NOMO-1 treated with dmso at 0.1 percent for 144 hours (cell line): ENCODE measurements around the gene HEPHL1.
"Not testable (repeated sequence)": the region's sequence is repeated elsewhere in the genome, so short reads cannot be mapped to it uniquely, and the experiment has no call there.

Experiments
- DNase-seq: peaks from one replicate; lab custom pipeline; 2025; ENCODE audit not compliant: unreplicated experiment; lab: John Stamatoyannopoulos, UW

HEPHL1 gene

DNA sequence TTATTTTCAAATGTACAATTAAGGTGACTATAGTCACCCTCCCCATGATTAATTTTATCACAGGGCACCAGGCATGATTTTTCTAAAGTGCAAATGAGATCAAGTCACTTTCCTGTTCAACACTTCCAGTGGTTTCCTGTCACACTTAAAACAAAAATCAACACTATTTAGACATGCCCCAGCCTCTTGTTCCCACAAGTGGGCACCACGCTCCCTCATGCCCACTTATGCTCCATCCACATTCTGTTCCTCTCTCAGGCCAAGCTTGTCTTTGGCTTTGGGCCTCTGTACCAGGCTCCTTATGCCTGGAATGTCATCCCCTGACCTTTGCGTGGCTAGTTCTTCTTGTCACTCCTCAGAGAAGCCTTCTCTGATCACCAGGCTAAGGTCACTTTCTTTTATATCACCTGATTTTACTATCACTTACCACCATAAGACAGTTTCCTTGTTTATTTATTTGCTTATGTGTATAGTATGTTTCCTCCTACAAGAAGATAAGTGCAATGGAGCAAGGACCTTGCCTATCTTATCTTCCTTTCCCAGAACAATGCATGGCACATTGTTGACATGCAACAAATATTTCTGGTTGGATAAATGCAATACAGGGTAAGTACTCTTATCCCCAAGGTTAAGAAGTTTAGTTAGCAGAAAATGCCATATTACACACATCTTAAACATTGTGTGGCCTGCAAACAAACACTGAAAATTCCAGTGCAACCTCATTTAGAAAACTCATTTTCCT, 56.6 kb downstream of the HEPHL1 start:
- no peak for DNase-seq

- no peak for DNase-seq
Measured at GRCh38 chr11:94084164-94084563, 63.0 kb downstream of the HEPHL1 start.

- DNase-seq, result no peak
Measured at GRCh38 chr11:94088906-94089305, 67.8 kb downstream of the HEPHL1 start.

DNA sequence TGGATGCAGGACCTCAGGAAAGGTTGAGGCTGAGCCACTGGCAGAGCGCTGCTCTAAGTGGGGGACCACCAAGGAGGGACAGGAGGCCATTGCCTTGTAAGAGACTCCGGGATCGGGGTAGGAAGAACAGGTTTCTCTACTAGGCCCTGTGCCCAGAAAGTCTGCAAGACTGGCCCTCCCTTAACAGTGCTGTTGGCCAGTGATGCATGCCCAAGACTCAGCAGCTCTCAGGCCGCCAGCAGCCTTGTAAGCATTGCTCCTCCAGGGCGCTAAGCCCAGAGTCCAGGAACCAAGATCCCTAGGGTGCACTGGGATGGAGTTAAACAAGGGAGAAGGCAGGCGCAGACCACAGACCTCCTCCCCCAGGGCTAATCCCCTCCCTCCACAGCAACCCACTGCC, 68.2 kb downstream of the HEPHL1 start:
- DNase-seq, result no peak

- DNase-seq, result no peak
Measured at GRCh38 chr11:94090401-94090800, 69.2 kb downstream of the HEPHL1 start.

DNA sequence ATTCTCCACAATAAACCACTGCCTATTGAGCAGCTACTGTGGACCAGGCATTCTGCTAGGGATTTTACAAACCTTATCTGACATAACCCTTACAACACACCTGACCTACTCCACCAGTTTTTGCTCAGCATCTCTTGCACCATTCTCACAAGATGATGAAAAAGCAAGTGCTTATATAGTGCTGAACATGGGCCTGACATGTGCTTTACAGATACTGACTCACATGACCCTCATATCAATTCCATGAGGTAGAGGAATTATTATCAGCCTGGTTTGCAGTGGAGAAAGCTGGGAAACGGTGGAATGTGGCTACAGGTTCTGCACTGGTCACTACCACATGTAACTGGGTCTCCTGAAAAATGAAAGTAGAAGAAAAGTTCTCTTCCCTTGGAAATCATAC, 69.9 kb downstream of the HEPHL1 start:
- DNase-seq, result no peak

- DNase-seq, result no peak
Measured at GRCh38 chr11:94100253-94100652, 79.1 kb downstream of the HEPHL1 start.

GRCh38 chr11:94103471-94103870, 82.3 kb downstream of the HEPHL1 start:
- DNase-seq, result no peak

DNA sequence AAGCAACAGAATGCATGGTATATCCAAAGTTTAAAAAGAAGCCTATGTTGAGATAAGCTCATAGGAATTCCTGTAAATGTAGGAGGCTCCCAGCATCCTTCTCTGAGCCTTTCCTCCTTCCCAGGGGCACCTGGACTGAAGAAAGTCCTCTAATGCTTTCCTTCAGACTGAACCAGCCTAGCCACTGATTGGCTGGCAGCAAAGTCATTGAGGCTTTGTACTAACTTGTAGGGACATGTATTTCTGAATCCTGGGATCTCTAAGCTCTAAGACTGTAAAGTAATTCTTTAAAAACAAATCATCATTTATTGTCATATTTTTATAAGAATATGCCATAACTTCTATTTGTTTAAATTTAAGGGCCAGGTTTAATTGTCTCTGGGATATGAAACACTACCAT, 83.6 kb downstream of the HEPHL1 start:
- no peak for DNase-seq

GRCh38 chr11:94106716-94107115, 85.6 kb downstream of the HEPHL1 start:
- no peak for DNase-seq

DNA sequence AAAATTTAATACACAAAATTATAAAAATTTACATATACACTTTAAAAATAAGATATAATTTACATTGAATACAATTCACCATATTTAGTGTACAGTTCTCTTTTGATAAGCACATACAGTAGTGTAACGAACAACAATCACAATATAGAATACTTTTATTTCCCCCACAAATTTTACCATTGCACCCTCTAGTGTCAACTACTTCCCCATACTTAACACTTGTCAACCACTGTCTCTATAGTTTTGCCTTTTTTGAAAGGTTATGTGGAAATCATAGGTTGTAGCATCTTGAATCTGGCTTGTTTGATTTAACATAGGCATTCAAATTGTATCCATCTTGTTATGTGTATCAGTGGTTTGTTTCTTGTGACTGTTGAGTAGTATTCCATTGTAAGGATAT, 86.2 kb downstream of the HEPHL1 start:
- no peak for DNase-seq

GRCh38 chr11:94111241-94111640, 90.1 kb downstream of the HEPHL1 start:
- DNase-seq, result no peak

- DNase-seq, result no peak
Measured at GRCh38 chr11:94111660-94112059, 90.5 kb downstream of the HEPHL1 start.

DNA sequence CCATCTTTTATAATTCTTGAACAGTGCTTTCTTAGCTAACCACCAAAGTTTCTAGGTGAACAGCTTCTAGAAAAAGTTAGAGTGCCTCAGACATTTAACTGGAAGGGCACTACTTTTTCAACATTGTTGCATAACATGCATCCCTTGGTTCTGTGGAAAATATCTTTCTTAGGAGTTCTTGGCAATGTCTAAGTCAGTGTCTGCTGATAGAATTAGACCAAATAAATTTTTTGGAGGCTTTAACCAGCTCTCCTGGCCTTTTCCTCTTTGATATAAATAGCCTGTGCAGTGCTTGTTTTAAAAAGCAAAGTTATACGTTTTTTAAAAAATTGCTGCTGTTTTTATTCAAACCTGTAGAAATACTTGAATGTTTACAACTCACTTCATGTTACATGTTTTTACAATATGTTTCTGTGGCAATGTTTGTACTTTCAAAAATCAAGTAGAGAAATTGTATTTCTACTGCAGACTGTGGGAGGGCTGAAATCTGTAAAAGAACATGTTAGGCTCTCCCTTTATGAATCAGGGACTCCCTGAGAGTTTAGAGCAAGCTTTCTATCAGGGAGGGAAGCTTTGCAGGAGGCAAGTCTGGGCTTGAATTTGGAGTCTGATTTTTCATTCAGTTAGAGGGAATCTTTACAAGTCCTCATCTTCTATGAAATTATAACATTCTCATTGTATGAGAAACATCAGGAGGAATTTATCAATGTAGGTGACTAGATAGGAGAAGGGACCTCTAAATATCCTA, 91.2 kb downstream of the HEPHL1 start:
- no peak for DNase-seq

DNA sequence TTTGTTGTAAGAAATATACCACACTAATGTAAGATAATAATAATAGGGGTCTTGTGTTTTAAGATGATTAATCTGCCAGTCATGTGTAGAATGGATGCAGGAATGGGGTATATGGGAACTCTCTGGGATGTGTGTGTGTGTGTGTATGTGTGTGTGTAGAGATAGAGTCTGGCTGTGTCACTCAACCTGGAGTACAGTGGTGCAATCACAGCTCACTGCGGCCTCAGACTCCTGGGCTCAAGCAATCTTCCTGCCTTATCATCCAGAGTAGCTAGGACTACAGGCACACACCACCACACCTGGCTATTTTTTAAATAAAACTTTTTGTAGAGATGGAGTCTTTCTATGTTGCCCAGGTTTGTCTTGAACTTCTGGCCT, 96.0 kb downstream of the HEPHL1 start:
- no peak for DNase-seq

DNA sequence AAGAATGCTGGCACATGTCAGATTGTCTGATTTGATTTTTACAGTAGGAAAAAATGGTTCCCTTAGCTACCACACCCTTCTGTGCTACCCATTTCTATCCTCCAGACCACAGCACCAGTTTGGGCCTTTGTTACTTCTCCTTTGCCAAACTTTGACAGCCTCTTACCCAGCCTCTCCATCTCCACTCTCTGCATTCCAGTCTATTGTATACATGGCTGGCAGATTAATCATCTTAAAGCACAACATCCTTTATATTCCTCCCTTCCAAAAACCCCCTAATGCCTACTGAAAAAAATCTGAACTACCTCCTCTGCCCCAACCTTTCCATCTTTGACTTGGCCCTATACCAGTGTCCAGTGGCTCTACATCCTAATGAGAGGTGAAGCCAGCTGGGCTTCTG, 96.7 kb downstream of the HEPHL1 start:
- no peak for DNase-seq

DNA sequence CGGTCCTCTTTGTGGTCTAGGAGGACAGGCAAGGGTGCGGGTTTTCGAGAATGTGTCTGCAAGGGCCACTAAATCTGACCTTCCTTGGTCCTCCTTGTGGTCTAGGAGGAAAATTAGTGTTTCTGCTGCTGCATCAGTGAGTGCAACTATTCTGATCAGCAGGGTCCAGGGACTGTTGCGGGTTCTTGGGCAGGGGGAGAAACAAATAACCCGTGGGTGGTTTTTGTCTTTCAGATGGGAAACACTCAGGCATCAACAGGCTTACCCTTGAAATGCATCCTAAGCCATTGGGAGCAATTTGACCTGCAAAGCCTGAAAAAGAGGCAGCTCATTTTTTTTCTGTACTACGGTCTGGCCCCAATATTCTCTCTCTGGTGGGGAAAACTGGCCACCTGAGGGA, 98.5 kb downstream of the HEPHL1 start:
- not testable (repeated sequence) for DNase-seq

DNA sequence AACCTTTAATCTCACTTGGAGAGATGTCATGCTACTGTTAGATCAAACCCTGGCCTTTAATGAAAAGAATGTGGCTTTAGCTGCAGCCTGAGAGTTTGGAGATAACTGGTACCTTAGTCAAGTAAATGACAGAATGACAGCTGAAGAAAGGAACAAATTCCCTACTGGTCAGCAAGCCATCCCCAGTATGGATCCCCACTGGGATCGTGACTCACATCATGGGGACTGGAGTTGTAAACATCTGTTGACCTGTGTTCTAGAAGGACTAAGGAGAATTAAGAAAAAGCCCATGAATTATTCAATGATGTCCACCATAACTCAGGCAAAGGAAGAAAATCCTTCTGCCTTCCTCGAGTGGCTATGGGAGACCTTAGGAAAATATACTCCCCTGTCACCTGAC, 99.4 kb downstream of the HEPHL1 start:
- DNase-seq, result not testable (repeated sequence)

DNA sequence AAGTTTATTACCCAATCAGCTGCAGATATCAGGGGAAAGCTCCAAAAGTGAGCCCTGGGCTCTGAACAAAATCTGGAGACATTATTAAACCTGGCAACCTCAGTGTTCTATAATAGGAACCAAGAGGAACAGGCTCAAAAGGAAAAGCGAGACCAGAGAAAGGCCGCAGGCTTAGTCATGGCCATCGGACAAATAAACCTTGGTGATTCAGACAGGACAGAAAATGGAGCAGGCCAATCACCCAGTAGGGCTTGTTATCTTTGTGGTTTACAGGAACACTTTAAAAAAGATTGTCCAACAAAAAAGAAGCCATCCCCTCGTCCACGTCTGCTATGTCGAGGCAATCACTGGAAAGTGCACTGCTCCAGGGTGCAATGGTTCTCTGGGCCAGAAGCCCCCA, 99.8 kb downstream of the HEPHL1 start:
- DNase-seq, result no peak

- no peak for DNase-seq
Measured at GRCh38 chr11:94125407-94126115, 104.4 kb downstream of the HEPHL1 start.

GRCh38 chr11:94127638-94128037, 106.5 kb downstream of the HEPHL1 start:
- DNase-seq, result no peak

DNA sequence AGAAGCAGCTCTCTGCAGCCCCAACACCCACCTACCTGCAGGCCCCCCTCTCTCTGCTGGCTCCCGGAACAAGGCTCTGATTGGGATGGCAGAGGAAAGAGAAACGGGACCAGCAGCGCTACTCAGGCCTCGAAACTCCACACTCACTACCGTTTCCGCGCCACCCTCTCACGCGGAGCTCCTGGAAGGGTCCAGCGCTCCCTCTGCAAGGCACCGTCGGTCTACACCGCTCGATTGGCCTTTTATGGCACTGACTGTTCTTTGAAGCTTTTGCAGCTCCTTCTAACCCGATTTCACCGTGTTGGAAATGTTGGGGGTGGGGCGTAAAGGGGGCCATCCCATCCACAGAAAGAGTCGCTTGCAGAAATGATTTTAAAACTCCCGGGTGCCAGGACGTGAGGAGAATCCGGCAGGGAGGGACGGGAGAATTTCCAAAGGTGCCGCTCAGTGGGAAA, 107.2 kb downstream of the HEPHL1 start:
- DNase-seq, result peak; percentile 44
